GM21381 (cell line): ENCODE measurements around the gene PABPN1L.
"Not testable (repeated sequence)": the region's sequence is repeated elsewhere in the genome, so short reads cannot be mapped to it uniquely, and the experiment has no call there.

Experiments
- ATAC-seq: cut with Tn5 transposase; IDR thresholded peaks from one replicate; pipeline ENCODE4 v1.9.1; 2021; ENCODE audit warnings: mild to moderate bottlenecking, moderate library complexity; ENCODE audit not compliant: unreplicated experiment

Gene PABPN1L

GRCh38 chr16:88901718-88902337 lies 35.4 kb upstream of the PABPN1L start:
- ATAC-seq: no peak

- no peak for ATAC-seq
Observed at GRCh38 chr16:88900662-88901052, 34.2 kb upstream of the PABPN1L start.

GRCh38 chr16:88899901-88900661 lies 33.6 kb upstream of the PABPN1L start:
- no peak for ATAC-seq

- no peak for ATAC-seq
Observed at GRCh38 chr16:88897696-88898425, 31.4 kb upstream of the PABPN1L start.

GRCh38 chr16:88896238-88897070 lies 30.0 kb upstream of the PABPN1L start:
- ATAC-seq: no peak

GRCh38 chr16:88895335-88895734 lies 28.9 kb upstream of the PABPN1L start:
- no peak for ATAC-seq

- no peak for ATAC-seq
Observed at GRCh38 chr16:88894681-88895300, 28.3 kb upstream of the PABPN1L start.

- not testable (repeated sequence) for ATAC-seq
Observed at GRCh38 chr16:88894266-88894665, 27.8 kb upstream of the PABPN1L start.

GRCh38 chr16:88893127-88893968 lies 26.9 kb upstream of the PABPN1L start:
- no peak for ATAC-seq

- no peak for ATAC-seq
Observed at GRCh38 chr16:88892065-88892464, 25.6 kb upstream of the PABPN1L start.

GRCh38 chr16:88891083-88891482 lies 24.6 kb upstream of the PABPN1L start:
- no peak for ATAC-seq

- ATAC-seq: not testable (repeated sequence)
Observed at GRCh38 chr16:88889702-88890352, 23.4 kb upstream of the PABPN1L start.

- ATAC-seq: no peak
Observed at GRCh38 chr16:88888461-88889387, 22.3 kb upstream of the PABPN1L start.

GRCh38 chr16:88888057-88888456 lies 21.6 kb upstream of the PABPN1L start:
- ATAC-seq: no peak

- ATAC-seq: no peak
Observed at GRCh38 chr16:88886845-88887521, 20.5 kb upstream of the PABPN1L start.

GRCh38 chr16:88886420-88886844 lies 20.0 kb upstream of the PABPN1L start:
- no peak for ATAC-seq

GRCh38 chr16:88885693-88886280 lies 19.3 kb upstream of the PABPN1L start:
- ATAC-seq: no peak
